Measurements from ENCODE around the gene CACFD1.

CACFD1 gene

GRCh38 chr9:133502112-133502511 is 42.3 kb downstream of the CACFD1 start:
- no peak for TF ChIP-seq CTCF (IDR thresholded peaks at IDR 0.05)

- no peak for TF ChIP-seq CTCF (IDR thresholded peaks at IDR 0.05)
Observed at GRCh38 chr9:133505186-133505830, 45.5 kb downstream of the CACFD1 start.

GRCh38 chr9:133505901-133506652 is 46.3 kb downstream of the CACFD1 start:
- no peak for TF ChIP-seq CTCF (IDR thresholded peaks at IDR 0.05)

GRCh38 chr9:133506653-133507038 is 46.9 kb downstream of the CACFD1 start:
- TF ChIP-seq CTCF (IDR thresholded peaks at IDR 0.05): no peak

GRCh38 chr9:133507246-133507965 is 47.6 kb downstream of the CACFD1 start:
- no peak for TF ChIP-seq CTCF (IDR thresholded peaks at IDR 0.05)

GRCh38 chr9:133508046-133508445 is 48.3 kb downstream of the CACFD1 start:
- TF ChIP-seq CTCF (IDR thresholded peaks at IDR 0.05): no peak

- no peak for TF ChIP-seq CTCF (IDR thresholded peaks at IDR 0.05)
Observed at GRCh38 chr9:133509179-133510083, 49.7 kb downstream of the CACFD1 start.
